Measurements from ENCODE around the gene TMEM248. TPM values are rescaled to one million over a fixed set of nuclear protein-coding genes. Genes with fewer than 3 reads are reported as not detected.
A peak's percentile ranks its signal among the peaks of the same experiment; 100 is the strongest.

Gene TMEM248
- total and polyA plus RNA-seq, 12 donors: 16.6 to 161 (median 108) TPM

DNA sequence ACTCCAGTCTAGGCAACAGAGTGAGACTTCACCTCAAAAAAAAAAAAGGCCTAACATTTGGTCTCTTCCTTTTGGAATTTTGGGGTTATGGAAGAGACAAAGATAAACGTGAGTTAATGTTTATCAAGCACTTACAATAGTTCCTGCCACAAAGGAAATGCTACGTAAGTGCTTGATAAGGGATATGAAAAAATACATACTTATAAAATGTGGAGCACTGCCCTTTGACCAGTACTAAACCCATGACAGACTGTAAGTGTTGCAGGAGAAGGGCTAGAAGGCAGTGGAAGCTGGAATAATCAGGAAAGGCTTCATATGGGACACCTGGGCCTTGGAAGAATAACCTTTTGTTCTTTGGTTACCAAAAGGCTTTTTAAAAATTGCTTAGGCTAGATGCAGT, 25.5 kb downstream of the TMEM248 start:
- Histone ChIP-seq H3K4me3 (no peak overlapping the region), H3K9me3 (replicated peaks in 1 of 3) (no peaks in the 10 kb centered on the region), H3K36me3 (replicated peaks in 1 of 2) (peaks cover 0 to 87% of the 10 kb centered on the region in 2 donors), H3K4me1 (replicated peaks in 1 of 2) (no peaks in the 10 kb centered on the region), H3K27ac (no peak overlapping the region), H3K27me3 (no peaks in the 10 kb centered on the region)
- no peak for DNase-seq
- no peak for TF ChIP-seq POLR2A (IDR thresholded peaks at IDR 0.05)
- TF ChIP-seq, protein P1, sequence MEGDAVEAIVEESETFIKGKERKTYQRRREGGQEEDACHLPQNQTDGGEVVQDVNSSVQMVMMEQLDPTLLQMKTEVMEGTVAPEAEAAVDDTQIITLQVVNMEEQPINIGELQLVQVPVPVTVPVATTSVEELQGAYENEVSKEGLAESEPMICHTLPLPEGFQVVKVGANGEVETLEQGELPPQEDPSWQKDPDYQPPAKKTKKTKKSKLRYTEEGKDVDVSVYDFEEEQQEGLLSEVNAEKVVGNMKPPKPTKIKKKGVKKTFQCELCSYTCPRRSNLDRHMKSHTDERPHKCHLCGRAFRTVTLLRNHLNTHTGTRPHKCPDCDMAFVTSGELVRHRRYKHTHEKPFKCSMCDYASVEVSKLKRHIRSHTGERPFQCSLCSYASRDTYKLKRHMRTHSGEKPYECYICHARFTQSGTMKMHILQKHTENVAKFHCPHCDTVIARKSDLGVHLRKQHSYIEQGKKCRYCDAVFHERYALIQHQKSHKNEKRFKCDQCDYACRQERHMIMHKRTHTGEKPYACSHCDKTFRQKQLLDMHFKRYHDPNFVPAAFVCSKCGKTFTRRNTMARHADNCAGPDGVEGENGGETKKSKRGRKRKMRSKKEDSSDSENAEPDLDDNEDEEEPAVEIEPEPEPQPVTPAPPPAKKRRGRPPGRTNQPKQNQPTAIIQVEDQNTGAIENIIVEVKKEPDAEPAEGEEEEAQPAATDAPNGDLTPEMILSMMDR (IDR thresholded peaks at IDR 0.05): no peak
- 54 to 76% (median 67%) methylated on average over 2 of the region's 2 CpGs for WGBS, 4 donors
- intact Hi-C loops (cut with DNase I): no loop called here

DNA sequence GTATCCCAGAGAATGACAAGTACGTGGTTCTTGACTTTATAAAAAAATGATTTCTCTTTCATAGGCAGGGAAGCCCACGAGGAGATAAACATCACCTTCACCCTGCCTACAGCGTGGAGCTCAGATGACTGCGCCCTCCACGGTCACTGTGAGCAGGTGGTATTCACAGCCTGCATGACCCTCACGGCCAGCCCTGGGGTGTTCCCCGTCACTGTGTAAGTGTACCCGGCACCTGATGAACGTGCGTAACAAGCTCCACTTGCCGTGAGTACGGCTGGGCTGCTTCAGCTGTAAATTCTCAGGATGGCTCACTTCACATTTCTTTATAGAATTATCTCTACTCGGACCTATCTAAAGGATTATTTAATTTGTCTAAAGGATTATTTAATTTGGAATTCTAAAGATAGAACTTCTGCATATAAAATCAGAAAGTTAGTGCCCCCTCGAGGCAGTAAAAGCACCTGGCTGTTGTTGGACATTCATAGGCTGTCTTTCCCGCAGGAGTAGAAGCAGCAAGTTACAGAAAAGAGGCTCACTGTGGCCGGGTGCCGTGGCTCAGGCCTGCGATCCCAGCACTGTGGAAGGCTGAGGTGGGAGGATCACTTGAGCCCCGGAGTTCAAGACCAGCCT, 27.6 kb downstream of the TMEM248 start:
- peaks cover 0 to 87% of the 10 kb centered on the region in 2 donors for H3K36me3 ChIP-seq (replicated peaks in 1 of 2)
- H3K4me3 ChIP-seq: no peak overlapping the region
- no peaks in the 10 kb centered on the region for H3K9me3 ChIP-seq (replicated peaks in 1 of 3)
- intact Hi-C loops (cut with DNase I): no loop called here
- no peak for TF ChIP-seq POLR2A (IDR thresholded peaks at IDR 0.05)
- TF ChIP-seq, protein P1 (IDR thresholded peaks at IDR 0.05): no peak
- no peak overlapping the region for H3K27ac ChIP-seq
- H3K4me1 ChIP-seq (replicated peaks in 1 of 2): peaks cover 0 to 8% of the 10 kb centered on the region in 2 donors
- no peaks in the 10 kb centered on the region for H3K27me3 ChIP-seq
- DNase-seq: peak in 2 of 7 donors; percentile 11 to 62
- WGBS, 4 donors: 87 to 94% (median 91%) methylated on average over 19 of the region's 19 CpGs

DNA sequence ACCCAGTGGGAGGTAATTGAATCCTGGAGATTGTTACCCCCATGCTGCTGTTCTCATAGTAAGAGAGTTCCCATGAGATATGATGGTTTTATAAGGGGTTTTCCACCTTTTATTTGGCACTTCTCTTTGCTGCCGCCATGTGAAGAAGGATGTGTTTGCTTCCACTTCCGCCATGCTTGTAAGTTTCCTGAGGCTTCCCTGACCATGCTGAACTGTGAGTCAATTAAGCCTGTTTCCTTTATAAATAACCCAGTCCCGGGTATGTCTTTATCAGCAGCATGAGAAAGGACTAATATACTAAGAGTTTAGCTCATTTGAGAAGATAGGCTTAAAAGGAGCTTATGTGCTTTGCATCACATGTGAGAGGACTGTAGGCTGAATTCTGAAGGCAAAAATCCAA, 29.3 kb downstream of the TMEM248 start:
- no peak for TF ChIP-seq POLR2A (IDR thresholded peaks at IDR 0.05)
- TF ChIP-seq, protein P1 (IDR thresholded peaks at IDR 0.05): no peak
- WGBS, 4 donors: 70 to 79% (median 76%) methylated on average over 3 of the region's 3 CpGs
- H3K4me3 ChIP-seq: no peak overlapping the region
- H3K4me1 ChIP-seq (replicated peaks in 1 of 2): peaks cover 0 to 8% of the 10 kb centered on the region in 2 donors
- no peaks in the 10 kb centered on the region for H3K9me3 ChIP-seq (replicated peaks in 1 of 3)
- peak in 1 of 7 donors; percentile 1 for DNase-seq
- no peak overlapping the region for H3K27ac ChIP-seq
- intact Hi-C loops (cut with DNase I): no loop called here
- H3K36me3 ChIP-seq (replicated peaks in 1 of 2): peaks cover 0 to 84% of the 10 kb centered on the region in 2 donors
- no peaks in the 10 kb centered on the region for H3K27me3 ChIP-seq

DNA sequence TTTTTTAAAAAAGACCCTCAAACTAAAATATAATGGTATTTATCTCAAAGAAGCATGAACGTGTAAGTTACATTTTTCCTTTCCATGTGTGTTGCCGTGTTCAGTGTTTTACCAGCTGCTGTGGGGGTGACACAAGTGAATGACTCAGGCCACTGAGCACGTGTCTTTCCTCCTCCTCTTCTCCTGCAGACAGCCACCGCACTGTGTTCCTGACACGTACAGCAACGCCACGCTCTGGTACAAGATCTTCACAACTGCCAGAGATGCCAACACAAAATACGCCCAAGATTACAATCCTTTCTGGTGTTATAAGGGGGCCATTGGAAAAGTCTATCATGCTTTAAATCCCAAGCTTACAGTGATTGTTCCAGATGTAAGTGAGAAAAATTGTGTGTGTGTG, 29.7 kb downstream of the TMEM248 start:
- Histone ChIP-seq H3K27ac (no peak overlapping the region), H3K36me3 (replicated peaks in 1 of 2) (peaks cover 0 to 84% of the 10 kb centered on the region in 2 donors), H3K27me3 (no peaks in the 10 kb centered on the region), H3K4me3 (no peak overlapping the region), H3K9me3 (replicated peaks in 1 of 3) (no peaks in the 10 kb centered on the region), H3K4me1 (replicated peaks in 1 of 2) (peaks cover 0 to 8% of the 10 kb centered on the region in 2 donors)
- 79 to 91% (median 83%) methylated on average over 8 of the region's 8 CpGs for WGBS, 4 donors
- TF ChIP-seq, protein P1 (IDR thresholded peaks at IDR 0.05): no peak
- peak in 5 of 7 donors; percentile 36 to 68 (median 58) for DNase-seq
- intact Hi-C loops (cut with DNase I): no loop called here

Data from adrenal gland (tissue), 12 donors.